A673 (cell line): ENCODE measurements around the gene MUSTN1. TPM values are rescaled to one million over a fixed set of nuclear protein-coding genes. Genes with fewer than 3 reads are reported as not detected.

Source experiments
- BruUV-seq: library from RNA; stranded (reverse); fragments of 400-500 nt; replicated peaks from 2 replicates; lab custom pipeline; 2021; lab: Mats Ljungman, UMichigan
- CTCF ChIA-PET: fragments of 300-600 bp; sonication (Branson Sonifier 250); formaldehyde crosslinking; loops from one replicate; lab custom pipeline; 2022; ENCODE audit warnings: antibody characterized with exemption; lab: Charles Lee
- POLR2A ChIA-PET: fragments of 300-600 bp; sonication (Branson Sonifier 250); formaldehyde crosslinking; loops from one replicate; lab custom pipeline; 2022; ENCODE audit warnings: antibody characterized with exemption; ENCODE audit not compliant: low non-redundant PET; lab: Charles Lee
- DNase-seq: peaks from one replicate; pipeline ENCODE4 v3.0.0-alpha.2; 2015; ENCODE audit warnings: low spot score
- H3K27ac ChIP-seq: fragments of 200-600 bp; sonication (generic); 2 replicates; pipeline ENCODE4 v1.5.1; 2016; ENCODE audit warnings: mixed run types, low read depth, mild to moderate bottlenecking, mixed read lengths, antibody characterized with exemption, low read length; ENCODE audit not compliant: poor library complexity, severe bottlenecking
- H3K27me3 ChIP-seq: fragments of 200-600 bp; sonication (generic); replicated peaks from 2 replicates; pipeline ENCODE4 v1.6.1; 2017; ENCODE audit warnings: mixed run types, low read depth, mild to moderate bottlenecking, mixed read lengths, antibody characterized with exemption, low read length; ENCODE audit not compliant: insufficient read depth, poor library complexity
- H3K36me3 ChIP-seq: fragments of 200-600 bp; sonication (generic); 2 replicates; pipeline ENCODE4 v1.6.1; 2016; ENCODE audit warnings: mixed run types, mild to moderate bottlenecking, mixed read lengths, antibody characterized with exemption, low read length; ENCODE audit not compliant: insufficient read depth, poor library complexity, severe bottlenecking
- H3K4me1 ChIP-seq: fragments of 200-600 bp; sonication (generic); 2 replicates; pipeline ENCODE4 v1.6.1; 2017; ENCODE audit warnings: mixed run types, mild to moderate bottlenecking, mixed read lengths, antibody characterized with exemption, low read length; ENCODE audit not compliant: insufficient read depth, poor library complexity, severe bottlenecking
- H3K4me3 ChIP-seq: fragments of 200-600 bp; sonication (generic); 2 replicates; pipeline ENCODE4 v1.5.1; 2016; ENCODE audit warnings: low read depth, mixed run types, mild to moderate bottlenecking, mixed read lengths, low read length; ENCODE audit not compliant: poor library complexity, severe bottlenecking
- H3K9me3 ChIP-seq: fragments of 200-600 bp; sonication (generic); 2 replicates; pipeline ENCODE4 v1.6.1; 2016; ENCODE audit warnings: mixed run types, low read depth, mild to moderate bottlenecking, mixed read lengths, antibody characterized with exemption, low read length; ENCODE audit not compliant: poor library complexity, severe bottlenecking
- EZH2 ChIP-seq: fragments of 200-600 bp; sonication (generic); IDR thresholded peaks from 2 replicates; pipeline ENCODE4 v1.6.1; 2017; ENCODE audit warnings: borderline replicate concordance, low read depth, mild to moderate bottlenecking, mixed read lengths, antibody characterized with exemption, low read length; ENCODE audit not compliant: poor library complexity, severe bottlenecking
- intact Hi-C: fragments of 100-400 bp; cut with micrococcal nuclease; formaldehyde crosslinking; loops from one replicate; pipeline ENCODE4 v1.10.0; 2022; ENCODE audit not compliant: unreplicated experiment
- total RNA-seq: library from RNA; stranded (reverse); gene quantifications from 2 replicates; pipeline ENCODE4 v1.2.3, GENCODE V29; 2021
- TF ChIP-seq, protein P1 (sequence below): fragments of 300-800, 200-600 bp; sonication (generic); conservative IDR thresholded peaks from 2 replicates; pipeline ENCODE4 v1.5.1; 2017; ENCODE audit warnings: low read depth, mild to moderate bottlenecking, antibody characterized with exemption, low read length, moderate library complexity, mixed read lengths

Gene MUSTN1
- total RNA-seq, 1 experiment from 2014 or later: not detected

DNA sequence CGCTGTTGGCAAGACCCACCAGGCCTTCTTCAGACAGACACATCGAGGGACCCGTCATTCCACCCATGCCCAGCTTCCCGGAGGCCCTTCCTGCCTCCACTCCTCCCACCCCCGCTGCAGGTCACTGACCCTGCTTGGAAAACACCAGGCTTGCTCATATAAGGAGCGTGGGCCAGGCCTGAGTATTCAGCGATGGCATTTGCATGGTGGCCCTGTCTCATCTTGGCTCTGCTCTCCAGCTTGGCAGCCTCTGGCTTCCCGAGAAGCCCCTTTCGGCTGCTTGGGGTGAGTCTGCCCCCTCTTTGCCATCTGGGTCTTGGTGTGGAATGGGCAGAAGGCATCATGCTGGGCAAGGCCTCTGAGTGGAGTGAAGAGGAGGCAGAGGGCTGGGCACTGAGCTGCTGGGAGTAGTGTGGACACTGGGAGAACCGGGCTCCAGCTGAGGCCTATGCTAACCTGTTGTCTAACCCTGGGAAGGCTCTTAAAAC is 40.2 kb downstream of the MUSTN1 start, which contains the start of gene ITIH3:
Gene ITIH3 (plus strand): TSS at position 185 of the 488 bp plus-strand sequence. CDS start 8 bp downstream, at position 193.
- POLR2A ChIA-PET: no interaction called here
- Histone ChIP-seq H3K4me3 (no peak within 1 kb of the TSS), H3K9me3 (no peaks in the 10 kb centered on the region), H3K27me3 (no peaks in the 10 kb centered on the region), H3K36me3 (no peaks in the 10 kb centered on the region), H3K27ac (no peak within 1 kb of the TSS), H3K4me1 (no peaks in the 10 kb centered on the region)
- TF ChIP-seq EZH2: no peak
- TF ChIP-seq, protein P1, sequence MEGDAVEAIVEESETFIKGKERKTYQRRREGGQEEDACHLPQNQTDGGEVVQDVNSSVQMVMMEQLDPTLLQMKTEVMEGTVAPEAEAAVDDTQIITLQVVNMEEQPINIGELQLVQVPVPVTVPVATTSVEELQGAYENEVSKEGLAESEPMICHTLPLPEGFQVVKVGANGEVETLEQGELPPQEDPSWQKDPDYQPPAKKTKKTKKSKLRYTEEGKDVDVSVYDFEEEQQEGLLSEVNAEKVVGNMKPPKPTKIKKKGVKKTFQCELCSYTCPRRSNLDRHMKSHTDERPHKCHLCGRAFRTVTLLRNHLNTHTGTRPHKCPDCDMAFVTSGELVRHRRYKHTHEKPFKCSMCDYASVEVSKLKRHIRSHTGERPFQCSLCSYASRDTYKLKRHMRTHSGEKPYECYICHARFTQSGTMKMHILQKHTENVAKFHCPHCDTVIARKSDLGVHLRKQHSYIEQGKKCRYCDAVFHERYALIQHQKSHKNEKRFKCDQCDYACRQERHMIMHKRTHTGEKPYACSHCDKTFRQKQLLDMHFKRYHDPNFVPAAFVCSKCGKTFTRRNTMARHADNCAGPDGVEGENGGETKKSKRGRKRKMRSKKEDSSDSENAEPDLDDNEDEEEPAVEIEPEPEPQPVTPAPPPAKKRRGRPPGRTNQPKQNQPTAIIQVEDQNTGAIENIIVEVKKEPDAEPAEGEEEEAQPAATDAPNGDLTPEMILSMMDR: no peak
- CTCF ChIA-PET: no interaction called here
- BruUV-seq: no TSS peak
- DNase-seq: no peak
- intact Hi-C loops: no loop called here

DNA sequence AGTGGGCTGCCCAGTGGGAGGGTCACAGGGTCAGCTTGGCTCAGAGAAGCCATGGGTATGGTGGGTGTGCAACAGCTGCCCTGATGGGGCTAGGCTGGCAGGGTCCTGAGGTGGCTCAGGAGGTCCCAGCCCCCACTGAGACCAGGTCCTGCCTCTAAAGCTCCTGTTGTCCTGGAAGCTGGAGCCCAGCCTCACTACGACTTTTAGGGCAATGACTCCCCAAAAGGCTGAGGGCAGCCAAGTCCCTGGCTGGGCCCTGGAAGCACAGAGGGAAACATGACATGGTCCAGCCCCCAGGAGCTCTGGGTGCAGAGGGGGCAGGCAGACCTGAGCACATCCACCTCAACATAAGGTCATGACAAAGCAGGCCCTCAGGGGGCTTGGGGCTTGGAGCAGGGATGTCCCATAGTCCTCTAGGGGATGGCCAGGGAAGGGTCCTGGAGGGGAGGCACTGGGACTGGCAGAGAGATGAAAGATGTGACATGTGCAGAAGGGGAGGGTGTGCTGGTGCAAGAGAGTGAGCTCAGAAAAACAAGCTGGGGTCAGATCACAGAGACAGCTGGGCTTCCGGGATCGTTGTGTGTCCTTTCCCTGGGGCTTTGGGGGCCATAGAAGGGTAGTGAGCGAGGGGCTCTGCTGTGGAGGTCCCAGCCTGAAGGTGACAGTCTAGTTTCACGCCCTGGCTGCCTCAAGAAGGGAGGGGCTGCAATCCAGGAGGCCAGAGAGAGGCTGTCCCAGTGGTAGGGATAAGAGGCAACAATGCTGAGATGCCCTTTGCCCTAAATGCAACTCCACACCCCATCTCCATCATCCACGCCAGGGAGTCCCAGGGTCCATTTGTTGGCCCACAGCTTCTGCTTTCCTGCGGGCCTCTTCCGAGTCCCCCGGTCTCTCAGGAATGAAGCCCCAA is 40.9 kb downstream of the MUSTN1 start:
- no peak for DNase-seq
- CTCF ChIA-PET: no interaction called here
- POLR2A ChIA-PET: no interaction called here
- Histone ChIP-seq H3K4me1 (no peaks in the 10 kb centered on the region), H3K27me3 (no peaks in the 10 kb centered on the region), H3K4me3 (no peak overlapping the region), H3K27ac (no peak overlapping the region), H3K36me3 (no peaks in the 10 kb centered on the region), H3K9me3 (no peaks in the 10 kb centered on the region)
- no TSS peak for BruUV-seq
- intact Hi-C loops: no loop called here
- TF ChIP-seq, protein P1: no peak
- TF ChIP-seq EZH2: no peak

DNA sequence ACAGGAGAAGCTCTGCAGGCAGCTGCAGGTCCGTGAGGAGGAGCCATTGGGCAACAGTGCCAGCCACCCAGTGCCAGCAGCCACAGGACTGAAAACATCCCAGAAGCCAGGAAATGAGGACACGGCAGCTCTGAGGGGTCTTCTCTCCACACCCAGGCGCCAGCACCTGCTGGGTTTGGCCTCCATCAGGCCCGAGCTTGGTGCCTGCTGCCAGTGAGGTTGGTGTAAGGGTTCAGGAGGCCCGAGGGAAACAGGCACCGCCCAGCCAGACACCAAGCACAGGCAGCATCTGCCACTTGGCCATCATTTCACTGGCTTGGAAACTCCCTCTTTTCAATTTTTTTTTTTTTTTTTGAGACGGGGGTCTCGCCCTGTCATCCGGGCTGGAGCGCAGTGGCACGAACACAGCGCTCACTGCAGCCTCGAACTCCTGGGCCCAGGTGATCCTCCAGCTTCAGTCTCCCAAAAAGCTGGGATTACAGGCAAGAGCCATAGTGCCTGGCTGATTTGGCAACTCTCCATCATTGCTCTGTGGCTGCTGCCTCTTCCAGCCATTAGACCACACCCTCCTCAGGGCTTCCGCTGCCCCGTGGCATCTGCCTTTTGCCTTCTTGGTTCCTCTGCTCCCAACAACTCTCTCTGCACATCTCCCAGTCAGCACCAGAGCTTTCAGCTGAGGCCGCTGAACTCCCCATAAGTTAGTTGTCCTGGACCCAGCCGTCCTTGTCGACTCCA is 41.7 kb downstream of the MUSTN1 start:
- Histone ChIP-seq H3K27me3 (no peaks in the 10 kb centered on the region), H3K4me3 (no peak overlapping the region), H3K36me3 (no peaks in the 10 kb centered on the region), H3K4me1 (no peaks in the 10 kb centered on the region), H3K9me3 (no peaks in the 10 kb centered on the region), H3K27ac (no peak overlapping the region)
- TF ChIP-seq EZH2: no peak
- peak; percentile 13 for DNase-seq
- CTCF ChIA-PET: no interaction called here
- POLR2A ChIA-PET: no interaction called here
- intact Hi-C loops: no loop called here
- no TSS peak for BruUV-seq
